ENCODE data around the gene LIMK1.
A peak's percentile ranks its signal among the peaks of the same experiment; 100 is the strongest.
"Not testable (repeated sequence)": the region's sequence is repeated elsewhere in the genome, so short reads cannot be mapped to it uniquely, and the experiment has no call there.

Gene LIMK1

DNA sequence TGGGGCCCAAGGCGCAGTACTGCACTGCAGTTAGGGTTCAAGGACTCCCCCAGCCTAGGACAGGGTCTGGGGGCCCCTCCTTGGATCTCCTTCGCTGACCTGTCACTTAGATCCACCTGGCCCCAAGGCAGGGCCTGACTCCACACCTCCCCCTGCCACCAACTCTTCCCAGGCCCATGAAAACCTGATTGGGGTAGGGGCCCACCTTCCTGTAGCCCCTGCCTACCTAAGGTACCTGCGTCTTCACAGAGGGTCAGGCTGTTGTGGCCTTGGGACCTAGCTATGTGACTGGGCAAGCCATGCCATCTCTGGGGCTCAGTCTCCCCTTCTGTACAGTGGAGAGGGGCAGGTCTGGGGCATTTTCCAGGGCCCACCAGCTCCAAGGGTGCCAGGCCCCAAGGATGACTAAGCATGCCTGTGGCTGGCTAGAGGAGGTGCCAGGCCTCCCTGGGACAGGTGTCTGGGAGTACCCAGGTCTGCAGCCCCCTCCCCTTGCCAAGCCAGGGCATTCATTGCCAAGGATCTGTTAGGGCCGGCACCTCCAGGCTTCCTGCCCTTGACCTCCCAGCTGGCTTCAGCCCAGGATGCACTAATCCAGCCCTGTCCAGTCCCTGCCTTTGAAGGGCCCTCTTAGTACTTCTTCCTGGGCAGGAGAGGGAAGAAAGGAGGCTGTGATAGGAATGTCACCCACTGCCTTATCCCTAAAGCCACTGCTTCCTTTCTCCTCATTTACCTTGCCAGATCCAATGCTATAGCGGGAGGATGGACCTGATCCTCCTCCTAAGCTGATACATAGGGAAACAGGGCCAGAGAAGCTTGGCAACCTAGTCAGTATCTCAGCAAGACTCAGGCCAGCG lies 1.3 kb downstream of the LIMK1 start:
- no peak for DNase-seq

GRCh38 chr7:74087791-74088453 lies 4.3 kb downstream of the LIMK1 start:
- no peak for DNase-seq

DNA sequence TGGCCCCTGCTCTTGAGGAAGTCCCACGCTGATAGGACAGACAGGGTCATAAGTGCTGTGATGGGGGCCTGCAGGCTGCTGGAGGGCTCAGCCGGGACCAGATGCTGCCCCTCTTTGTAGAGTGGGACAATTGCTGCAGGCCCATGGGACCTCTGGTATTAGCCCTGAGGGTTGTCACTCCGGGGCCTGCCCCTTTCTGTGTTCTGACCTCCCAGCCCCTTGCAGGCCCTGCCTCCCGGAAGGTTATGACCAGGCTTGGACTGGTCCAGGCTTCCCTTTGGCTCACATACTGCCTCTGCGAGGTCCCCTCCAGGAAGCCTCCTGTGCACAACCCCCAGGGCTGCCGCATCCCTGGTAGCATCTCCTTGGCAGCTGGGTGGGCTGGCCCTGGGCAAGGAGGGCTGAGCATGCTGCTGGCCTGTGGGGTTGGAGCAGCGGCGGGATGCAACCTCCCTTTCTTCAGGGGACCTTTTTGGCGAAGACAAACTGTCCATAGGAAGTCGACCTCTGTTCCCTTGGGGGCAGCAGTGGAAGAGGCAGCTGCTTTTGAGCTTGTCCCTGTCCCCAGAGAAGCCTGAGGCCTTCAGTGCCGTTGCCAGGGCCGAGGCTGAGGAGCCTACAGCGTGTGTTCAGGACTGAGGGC lies 8.8 kb downstream of the LIMK1 start:
- DNase-seq = no peak

- DNase-seq = no peak
These were observed 9.4 kb downstream of the LIMK1 start for GRCh38 chr7:74092964-74093471.

- DNase-seq = no peak
These were observed 10.1 kb downstream of the LIMK1 start for GRCh38 chr7:74093671-74094223.

- peak; percentile 78 for DNase-seq
These were observed 10.9 kb downstream of the LIMK1 start for GRCh38 chr7:74094224-74095101.

DNA sequence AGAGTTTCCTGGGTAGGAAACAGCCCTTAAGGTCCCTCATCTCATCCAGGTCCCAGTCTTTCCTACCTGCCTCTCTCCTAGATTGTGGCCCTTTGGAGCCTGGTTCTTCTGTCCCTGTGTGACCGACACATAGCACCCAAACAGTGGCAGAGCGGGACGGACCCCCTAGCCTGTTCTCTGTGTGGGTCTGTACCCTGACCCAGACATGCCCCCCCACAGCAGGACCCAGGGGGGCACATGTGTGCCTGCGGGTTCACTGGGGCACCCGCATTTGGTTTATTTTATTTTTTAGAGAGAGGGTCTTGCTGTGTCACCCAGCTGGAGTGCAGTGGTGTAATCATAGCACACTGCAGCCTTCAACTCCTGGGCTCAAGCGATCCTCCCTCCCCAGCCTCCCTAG lies 11.5 kb downstream of the LIMK1 start:
- no peak for DNase-seq

DNA sequence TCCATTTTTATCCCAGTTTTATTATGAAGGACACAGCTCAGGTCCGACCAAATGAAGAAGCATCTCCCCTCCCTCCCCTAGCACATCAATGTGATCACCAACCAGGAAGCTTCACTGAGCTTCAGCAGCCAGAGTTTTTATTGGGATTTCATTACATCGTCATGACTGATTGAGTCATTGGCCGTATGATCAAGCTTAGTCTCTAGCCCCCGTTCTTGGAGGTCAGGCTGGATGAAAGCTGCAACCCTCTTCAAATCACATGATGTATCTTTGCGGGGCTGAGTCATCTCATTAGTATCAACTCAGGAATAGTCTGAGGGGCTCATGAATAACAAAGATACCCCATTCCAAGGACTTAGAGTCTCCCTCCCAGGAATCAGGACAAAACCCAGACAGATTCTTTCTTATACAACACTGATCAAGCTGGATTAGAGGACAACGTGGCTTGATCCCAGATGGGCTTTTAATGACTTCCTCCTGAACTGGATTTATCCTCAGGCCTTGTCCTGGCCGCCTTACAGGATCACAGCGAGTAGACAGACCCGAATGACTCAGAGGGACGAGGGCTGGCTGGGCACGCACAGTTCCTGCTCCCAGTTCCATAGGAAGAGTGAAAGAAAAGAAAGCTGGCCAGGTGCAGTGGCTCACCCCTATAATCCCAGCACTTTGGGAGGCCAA lies 14.5 kb downstream of the LIMK1 start:
- DNase-seq = no peak

DNA sequence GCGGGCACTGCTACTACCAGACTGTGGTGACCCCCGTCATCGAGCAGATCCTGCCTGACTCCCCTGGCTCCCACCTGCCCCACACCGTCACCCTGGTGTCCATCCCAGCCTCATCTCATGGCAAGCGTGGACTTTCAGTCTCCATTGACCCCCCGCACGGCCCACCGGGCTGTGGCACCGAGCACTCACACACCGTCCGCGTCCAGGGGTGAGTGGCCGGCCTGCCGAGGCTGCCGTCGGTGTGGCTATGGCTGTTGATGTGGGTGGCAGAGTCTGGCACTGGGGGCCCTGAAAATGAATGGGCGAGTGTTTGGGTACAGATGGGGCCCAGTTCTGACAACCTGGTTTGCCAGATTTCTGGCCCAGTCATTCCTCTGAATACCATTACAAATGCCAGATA lies 15.4 kb downstream of the LIMK1 start:
- no peak for DNase-seq

GRCh38 chr7:74101061-74101681 lies 17.6 kb downstream of the LIMK1 start:
- DNase-seq = no peak

GRCh38 chr7:74103219-74103772 lies 19.7 kb downstream of the LIMK1 start:
- no peak for DNase-seq

- DNase-seq = no peak
These were observed 21.1 kb downstream of the LIMK1 start for GRCh38 chr7:74104702-74105101.

DNA sequence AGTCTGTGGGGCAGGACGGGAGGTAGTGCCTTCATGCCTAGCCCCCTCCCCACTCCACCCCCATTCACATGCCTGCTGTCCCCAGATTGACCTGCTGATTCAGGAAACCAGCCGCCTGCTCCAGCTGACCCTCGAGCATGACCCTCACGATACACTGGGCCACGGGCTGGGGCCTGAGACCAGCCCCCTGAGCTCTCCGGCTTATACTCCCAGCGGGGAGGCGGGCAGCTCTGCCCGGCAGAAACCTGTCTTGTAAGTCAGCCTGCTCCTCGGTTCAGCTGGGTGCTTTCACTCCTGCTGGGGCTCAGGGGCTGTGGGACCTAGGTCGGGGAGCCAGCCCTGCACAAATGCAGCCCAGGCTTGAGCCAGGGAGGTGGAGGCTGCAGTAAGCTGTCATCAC lies 22.4 kb downstream of the LIMK1 start:
- DNase-seq = no peak

- DNase-seq = no peak
These were observed 23.2 kb downstream of the LIMK1 start for GRCh38 chr7:74106846-74107245.

- DNase-seq = no peak
These were observed 31.7 kb downstream of the LIMK1 start for GRCh38 chr7:74115326-74115725.

GRCh38 chr7:74116356-74116755 lies 32.8 kb downstream of the LIMK1 start:
- DNase-seq = no peak

- DNase-seq = no peak
These were observed 36.2 kb downstream of the LIMK1 start for GRCh38 chr7:74119831-74120230.

DNA sequence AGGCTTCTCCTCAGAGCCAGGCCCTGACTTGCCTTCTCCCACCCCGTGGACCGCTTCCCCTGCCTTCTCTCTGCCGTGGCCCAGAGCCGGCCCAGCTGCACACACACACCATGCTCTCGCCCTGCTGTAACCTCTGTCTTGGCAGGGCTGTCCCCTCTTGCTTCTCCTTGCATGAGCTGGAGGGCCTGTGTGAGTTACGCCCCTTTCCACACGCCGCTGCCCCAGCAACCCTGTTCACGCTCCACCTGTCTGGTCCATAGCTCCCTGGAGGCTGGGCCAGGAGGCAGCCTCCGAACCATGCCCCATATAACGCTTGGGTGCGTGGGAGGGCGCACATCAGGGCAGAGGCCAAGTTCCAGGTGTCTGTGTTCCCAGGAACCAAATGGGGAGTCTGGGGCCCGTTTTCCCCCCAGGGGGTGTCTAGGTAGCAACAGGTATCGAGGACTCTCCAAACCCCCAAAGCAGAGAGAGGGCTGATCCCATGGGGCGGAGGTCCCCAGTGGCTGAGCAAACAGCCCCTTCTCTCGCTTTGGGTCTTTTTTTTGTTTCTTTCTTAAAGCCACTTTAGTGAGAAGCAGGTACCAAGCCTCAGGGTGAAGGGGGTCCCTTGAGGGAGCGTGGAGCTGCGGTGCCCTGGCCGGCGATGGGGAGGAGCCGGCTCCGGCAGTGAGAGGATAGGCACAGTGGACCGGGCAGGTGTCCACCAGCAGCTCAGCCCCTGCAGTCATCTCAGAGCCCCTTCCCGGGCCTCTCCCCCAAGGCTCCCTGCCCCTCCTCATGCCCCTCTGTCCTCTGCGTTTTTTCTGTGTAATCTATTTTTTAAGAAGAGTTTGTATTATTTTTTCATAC lies 38.0 kb downstream of the LIMK1 start:
- DNase-seq = no peak

DNA sequence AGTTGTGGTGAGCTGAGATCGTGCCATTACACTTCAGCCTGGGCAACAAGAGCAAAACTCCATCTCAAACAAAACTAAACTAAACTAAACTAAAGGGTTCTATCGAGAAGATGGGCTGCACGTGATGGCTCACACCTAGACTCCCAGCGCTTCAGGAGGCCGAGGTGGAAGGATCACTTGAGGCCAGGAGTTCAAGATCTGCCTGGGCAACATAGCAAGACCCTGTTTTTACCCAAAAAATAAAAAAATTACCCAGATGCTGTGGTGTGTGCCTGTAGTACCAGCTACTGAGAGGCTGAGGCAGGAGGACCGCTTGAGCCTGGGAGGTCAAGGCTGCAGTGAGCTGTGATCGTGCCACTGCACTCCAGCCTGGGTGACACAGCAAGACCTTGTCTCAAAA lies 40.3 kb downstream of the LIMK1 start:
- not testable (repeated sequence) for DNase-seq

Measured in activated CD8-positive, alpha-beta memory T cell treated with anti-CD3 and anti-CD28 coated beads, Interleukin-2, amount 50 U/mL, for 4 hours (primary cell).